Measurements from ENCODE around the gene GBP3. TPM values are rescaled to one million over a fixed set of nuclear protein-coding genes. Genes with fewer than 3 reads are reported as not detected.
A peak's percentile ranks its signal among the peaks of the same experiment; 100 is the strongest.

GBP3 gene
- total RNA-seq, 4 donors from 2014 or later = 5.4 to 102 (median 55.2) TPM

GRCh38 chr1:89065079-89065868 is 42.6 kb upstream of the GBP3 start, which contains the start of gene GBP1:
Gene GBP1 (minus strand): TSS chr1:89065208. CDS start chr1:89063234, 1,974 bp downstream.
- peaks cover 0 to 45% (median 5%) of the 10 kb centered on the region in 4 donors for H3K4me1 ChIP-seq
- H3K27ac ChIP-seq = peak within 1 kb of the TSS; percentile 79 to 87 (median 86)
- intact Hi-C loops (cut with DNase I; ENCODE audit: low total_unique reads) = no loop called here
- TF ChIP-seq EP300 (IDR thresholded peaks at IDR 0.05; ENCODE audit: low read depth) (no peak), CTCF (IDR thresholded peaks at IDR 0.05) (no peak), POLR2AphosphoS5 (IDR thresholded peaks at IDR 0.05) (peak; percentile 46 to 67 (median 59)), POLR2A (IDR thresholded peaks at IDR 0.05) (peak; percentile 50)
- no peaks in the 10 kb centered on the region for H3K9me3 ChIP-seq
- no peaks in the 10 kb centered on the region for H3K36me3 ChIP-seq
- in situ Hi-C loops (cut with MboI; ENCODE audit: low pct_ligation_motif_present in 1 of 4, low pct_unique_long_range_greater_than_20kb in 1 of 4, low sequenced_read_pairs in 3 of 4) = no loop called here
- peak within 1 kb of the TSS; percentile 25 to 58 (median 42) for H3K4me3 ChIP-seq
- DNase-seq = no peak
- WGBS, 2 donors (ENCODE audit: low coverage in 1 of 2) = 13 to 16% methylated on average over 4 of the region's 4 CpGs
- H3K27me3 ChIP-seq = no peaks in the 10 kb centered on the region

- H3K4me1 ChIP-seq = peaks cover 0 to 46% (median 5%) of the 10 kb centered on the region in 4 donors
- TF ChIP-seq POLR2AphosphoS5 (IDR thresholded peaks at IDR 0.05) (no peak), POLR2A (IDR thresholded peaks at IDR 0.05) (no peak), EP300 (IDR thresholded peaks at IDR 0.05; ENCODE audit: low read depth) (no peak)
- peak overlapping the region; percentile 25 to 58 (median 42) for H3K4me3 ChIP-seq
- H3K9me3 ChIP-seq = no peaks in the 10 kb centered on the region
- peak overlapping the region; percentile 79 to 87 (median 86) for H3K27ac ChIP-seq
- in situ Hi-C loops (cut with MboI; ENCODE audit: low pct_ligation_motif_present in 1 of 4, low pct_unique_long_range_greater_than_20kb in 1 of 4, low sequenced_read_pairs in 3 of 4) = no loop called here
- H3K27me3 ChIP-seq = no peaks in the 10 kb centered on the region
- intact Hi-C loops (cut with DNase I; ENCODE audit: low total_unique reads) = no loop called here
- whole genome bisulfite sequencing, 2 donors (ENCODE audit: low coverage in 1 of 2) = 0 to 2% methylated on average over 4 of the region's 4 CpGs
- H3K36me3 ChIP-seq = no peaks in the 10 kb centered on the region
- DNase-seq = no peak
Observed at GRCh38 chr1:89064632-89065031, 42.0 kb upstream of the GBP3 start.

- Histone ChIP-seq H3K9me3 (no peaks in the 10 kb centered on the region), H3K4me3 (peak overlapping the region in 1 of 4 donors; percentile 58), H3K27ac (peak overlapping the region; percentile 79 to 87 (median 86)), H3K4me1 (peaks cover 0 to 44% (median 5%) of the 10 kb centered on the region in 4 donors), H3K27me3 (no peaks in the 10 kb centered on the region), H3K36me3 (peaks cover 0 to 11% (median 5%) of the 10 kb centered on the region in 4 donors)
- no peak for TF ChIP-seq CTCF (IDR thresholded peaks at IDR 0.05)
- TF ChIP-seq EP300 (IDR thresholded peaks at IDR 0.05; ENCODE audit: low read depth) = no peak
- TF ChIP-seq POLR2AphosphoS5 (IDR thresholded peaks at IDR 0.05) = no peak
- TF ChIP-seq POLR2A (IDR thresholded peaks at IDR 0.05) = no peak
- in situ Hi-C loops (cut with MboI; ENCODE audit: low pct_ligation_motif_present in 1 of 4, low pct_unique_long_range_greater_than_20kb in 1 of 4, low sequenced_read_pairs in 3 of 4) = no loop called here
- intact Hi-C loops (cut with DNase I; ENCODE audit: low total_unique reads) = no loop called here
- WGBS, 2 donors (ENCODE audit: low coverage in 1 of 2) = 81 to 88% methylated on average over 3 of the region's 3 CpGs
- DNase-seq = no peak
Observed at GRCh38 chr1:89063094-89063493, 40.4 kb upstream of the GBP3 start.

GRCh38 chr1:89060091-89060490 is 37.4 kb upstream of the GBP3 start:
- no peak overlapping the region for H3K27ac ChIP-seq
- WGBS, 2 donors (ENCODE audit: low coverage in 1 of 2) = 86 to 94% methylated on average over 3 to 5 of the region's 5 CpGs
- DNase-seq = no peak
- peaks cover 0 to 41% (median 3%) of the 10 kb centered on the region in 4 donors for H3K4me1 ChIP-seq
- peaks cover 0 to 33% (median 16%) of the 10 kb centered on the region in 4 donors for H3K36me3 ChIP-seq
- no peak for TF ChIP-seq CTCF (IDR thresholded peaks at IDR 0.05)
- TF ChIP-seq POLR2A (IDR thresholded peaks at IDR 0.05) = no peak
- TF ChIP-seq POLR2AphosphoS5 (IDR thresholded peaks at IDR 0.05) = no peak
- TF ChIP-seq EP300 (IDR thresholded peaks at IDR 0.05; ENCODE audit: low read depth) = no peak
- H3K27me3 ChIP-seq = no peaks in the 10 kb centered on the region
- in situ Hi-C loops (cut with MboI; ENCODE audit: low pct_ligation_motif_present in 1 of 4, low pct_unique_long_range_greater_than_20kb in 1 of 4, low sequenced_read_pairs in 3 of 4) (no loop called here), intact Hi-C loops (cut with DNase I; ENCODE audit: low total_unique reads) (no loop called here)
- no peak overlapping the region for H3K4me3 ChIP-seq
- no peaks in the 10 kb centered on the region for H3K9me3 ChIP-seq
